Measurements from ENCODE around the gene POLE. TPM values are rescaled to one million over a fixed set of nuclear protein-coding genes. Genes with fewer than 3 reads are reported as not detected.

POLE gene
- total RNA-seq, 1 donor from 2014 or later = 56.7 TPM

DNA sequence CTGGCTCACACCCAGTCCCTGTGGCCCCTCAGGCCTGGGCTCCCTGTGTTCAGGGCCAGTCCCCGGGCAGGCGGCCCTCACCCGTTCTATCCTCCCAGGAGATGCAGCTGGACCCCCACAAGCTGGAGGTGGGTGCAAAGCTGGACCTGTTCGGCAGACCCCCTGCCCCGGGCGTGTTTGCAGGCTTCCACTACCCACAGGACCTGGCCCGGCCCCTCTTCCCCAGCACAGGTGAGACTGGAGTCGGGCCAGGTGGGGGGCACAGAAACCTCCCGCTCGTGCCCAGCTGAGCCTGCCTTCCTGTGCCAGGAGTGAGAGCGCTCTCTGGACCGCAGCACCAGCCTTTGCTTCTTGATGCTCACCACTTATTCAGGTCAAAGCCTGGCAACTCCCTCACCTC lies 110.4 kb downstream of the POLE start:
- H3K27ac ChIP-seq = no peak overlapping the region
- H3K4me1 ChIP-seq = no peaks in the 10 kb centered on the region
- intact Hi-C loops (cut with DNase I) = no loop called here
- H3K9me3 ChIP-seq = no peaks in the 10 kb centered on the region
- no peak for DNase-seq (ENCODE audit: extremely low spot score in 2 of 2)
- H3K36me3 ChIP-seq = peaks cover 0 to 14% of the 10 kb centered on the region in 2 donors
- TF ChIP-seq POLR2AphosphoS5 (IDR thresholded peaks at IDR 0.05; ENCODE audit: insufficient read depth in 1 of 2, low read depth in 1 of 2) = no peak
- TF ChIP-seq, protein P1, sequence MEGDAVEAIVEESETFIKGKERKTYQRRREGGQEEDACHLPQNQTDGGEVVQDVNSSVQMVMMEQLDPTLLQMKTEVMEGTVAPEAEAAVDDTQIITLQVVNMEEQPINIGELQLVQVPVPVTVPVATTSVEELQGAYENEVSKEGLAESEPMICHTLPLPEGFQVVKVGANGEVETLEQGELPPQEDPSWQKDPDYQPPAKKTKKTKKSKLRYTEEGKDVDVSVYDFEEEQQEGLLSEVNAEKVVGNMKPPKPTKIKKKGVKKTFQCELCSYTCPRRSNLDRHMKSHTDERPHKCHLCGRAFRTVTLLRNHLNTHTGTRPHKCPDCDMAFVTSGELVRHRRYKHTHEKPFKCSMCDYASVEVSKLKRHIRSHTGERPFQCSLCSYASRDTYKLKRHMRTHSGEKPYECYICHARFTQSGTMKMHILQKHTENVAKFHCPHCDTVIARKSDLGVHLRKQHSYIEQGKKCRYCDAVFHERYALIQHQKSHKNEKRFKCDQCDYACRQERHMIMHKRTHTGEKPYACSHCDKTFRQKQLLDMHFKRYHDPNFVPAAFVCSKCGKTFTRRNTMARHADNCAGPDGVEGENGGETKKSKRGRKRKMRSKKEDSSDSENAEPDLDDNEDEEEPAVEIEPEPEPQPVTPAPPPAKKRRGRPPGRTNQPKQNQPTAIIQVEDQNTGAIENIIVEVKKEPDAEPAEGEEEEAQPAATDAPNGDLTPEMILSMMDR (IDR thresholded peaks at IDR 0.05) = no peak
- TF ChIP-seq POLR2A (IDR thresholded peaks at IDR 0.05) = no peak
- H3K4me3 ChIP-seq = no peak overlapping the region
- no peaks in the 10 kb centered on the region for H3K27me3 ChIP-seq

DNA sequence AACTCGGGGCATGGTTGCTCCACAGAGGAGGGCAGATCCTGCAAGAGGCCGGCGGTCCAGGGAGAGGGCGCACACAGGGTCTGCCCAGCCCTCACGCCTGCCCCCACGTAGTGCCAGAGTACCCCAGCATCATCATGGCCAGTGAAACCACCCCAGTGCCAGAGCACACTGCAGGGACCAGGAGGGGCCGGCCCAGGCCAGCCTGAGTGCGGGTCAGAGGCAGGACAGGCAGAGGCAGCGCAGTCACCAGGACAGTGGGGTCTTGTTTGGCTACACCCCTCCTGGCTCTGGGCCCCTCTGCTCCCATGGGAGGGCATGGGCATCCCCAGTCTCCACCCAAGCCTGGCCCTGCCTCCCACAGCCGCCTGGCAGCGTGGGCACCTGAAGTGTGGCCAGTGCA lies 111.5 kb downstream of the POLE start:
- peaks cover 0 to 14% of the 10 kb centered on the region in 2 donors for H3K36me3 ChIP-seq
- TF ChIP-seq, protein P1 (IDR thresholded peaks at IDR 0.05) = no peak
- TF ChIP-seq POLR2AphosphoS5 (IDR thresholded peaks at IDR 0.05; ENCODE audit: insufficient read depth in 1 of 2, low read depth in 1 of 2) (no peak), POLR2A (IDR thresholded peaks at IDR 0.05) (no peak)
- H3K27me3 ChIP-seq = no peaks in the 10 kb centered on the region
- no peak for DNase-seq (ENCODE audit: extremely low spot score in 2 of 2)
- intact Hi-C loops (cut with DNase I) = no loop called here
- no peaks in the 10 kb centered on the region for H3K9me3 ChIP-seq
- no peak overlapping the region for H3K4me3 ChIP-seq
- H3K27ac ChIP-seq = no peak overlapping the region
- H3K4me1 ChIP-seq = no peaks in the 10 kb centered on the region

DNA sequence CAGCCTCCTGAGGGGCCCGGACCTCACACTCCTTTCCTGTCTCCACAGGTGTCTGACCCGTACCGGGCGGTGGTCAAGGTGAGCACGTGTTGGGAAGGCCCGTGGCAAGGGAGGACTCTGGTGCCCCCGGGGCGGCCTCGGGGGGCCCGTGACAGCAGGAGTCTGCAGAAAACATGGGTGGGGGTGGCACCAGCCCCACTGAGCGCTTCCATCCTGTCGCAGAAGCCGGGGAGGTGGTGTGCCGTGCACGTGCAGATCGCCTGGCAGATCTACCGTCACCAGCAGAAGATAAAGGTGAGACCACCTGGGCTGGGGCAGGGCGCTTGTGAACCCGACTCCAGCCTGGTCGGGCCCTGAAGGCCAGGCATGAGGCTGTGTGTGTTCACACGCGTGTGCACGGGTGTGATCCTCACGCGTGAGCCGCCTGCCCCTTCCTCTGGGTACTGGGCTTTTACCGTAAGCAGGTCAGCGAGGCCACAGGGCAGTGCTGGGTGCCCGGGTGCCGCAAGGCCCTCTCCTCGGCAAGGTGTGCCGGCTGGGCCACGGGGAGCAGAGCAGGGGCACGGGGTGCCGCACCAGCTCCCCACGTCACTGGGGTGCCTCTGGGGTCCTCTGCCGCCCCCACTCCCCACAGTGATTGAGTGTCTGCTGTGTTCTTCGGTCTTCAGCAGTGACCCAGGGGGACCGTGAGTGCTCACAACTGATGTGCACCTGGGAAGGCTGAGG lies 112.7 kb downstream of the POLE start:
- DNase-seq (ENCODE audit: extremely low spot score in 2 of 2) = no peak
- peaks cover 0 to 14% of the 10 kb centered on the region in 2 donors for H3K36me3 ChIP-seq
- no peaks in the 10 kb centered on the region for H3K9me3 ChIP-seq
- H3K4me3 ChIP-seq = no peak overlapping the region
- intact Hi-C loops (cut with DNase I) = no loop called here
- no peak overlapping the region for H3K27ac ChIP-seq
- H3K27me3 ChIP-seq = no peaks in the 10 kb centered on the region
- TF ChIP-seq, protein P1 (IDR thresholded peaks at IDR 0.05) = no peak
- no peak for TF ChIP-seq POLR2AphosphoS5 (IDR thresholded peaks at IDR 0.05; ENCODE audit: insufficient read depth in 1 of 2, low read depth in 1 of 2)
- TF ChIP-seq POLR2A (IDR thresholded peaks at IDR 0.05) = no peak
- no peaks in the 10 kb centered on the region for H3K4me1 ChIP-seq

Small RNAs within 50 kb of the gene (microRNA-seq; reads per million reads assigned to microRNA genes)
- gene MIR6763 (ENCODE audit: borderline number of aligned reads, borderline replicate concordance) = not detected

Small RNAs within 50 kb of the gene (small RNA-seq; reads per million reads assigned to genes)
- gene MIR6763 (not detected), gene RNA5SP379 (not detected)

Other genes with a start within 250 kb of the POLE start
- gene FBRSL1, start 197.2 kb downstream of the POLE start, total RNA-seq = 11.0 TPM
- gene LRCOL1, start 76.8 kb downstream of the POLE start, total RNA-seq = not detected
- gene P2RX2, start 68.6 kb downstream of the POLE start, total RNA-seq = not detected
- 15.0 TPM for gene PXMP2, start 245 bp upstream of the POLE start, total RNA-seq
- 27.0 TPM for gene PGAM5, start 23.5 kb upstream of the POLE start, total RNA-seq
- gene ANKLE2, start 74.5 kb upstream of the POLE start, total RNA-seq = 63.1 TPM
- 49.8 TPM for gene GOLGA3, start 141.5 kb upstream of the POLE start, total RNA-seq
- 37.1 TPM for gene CHFR, start 200.3 kb upstream of the POLE start, total RNA-seq

Measured in vagina (tissue), 2 donors.